ENCODE measurements around the gene SEMA3D.

DNA sequence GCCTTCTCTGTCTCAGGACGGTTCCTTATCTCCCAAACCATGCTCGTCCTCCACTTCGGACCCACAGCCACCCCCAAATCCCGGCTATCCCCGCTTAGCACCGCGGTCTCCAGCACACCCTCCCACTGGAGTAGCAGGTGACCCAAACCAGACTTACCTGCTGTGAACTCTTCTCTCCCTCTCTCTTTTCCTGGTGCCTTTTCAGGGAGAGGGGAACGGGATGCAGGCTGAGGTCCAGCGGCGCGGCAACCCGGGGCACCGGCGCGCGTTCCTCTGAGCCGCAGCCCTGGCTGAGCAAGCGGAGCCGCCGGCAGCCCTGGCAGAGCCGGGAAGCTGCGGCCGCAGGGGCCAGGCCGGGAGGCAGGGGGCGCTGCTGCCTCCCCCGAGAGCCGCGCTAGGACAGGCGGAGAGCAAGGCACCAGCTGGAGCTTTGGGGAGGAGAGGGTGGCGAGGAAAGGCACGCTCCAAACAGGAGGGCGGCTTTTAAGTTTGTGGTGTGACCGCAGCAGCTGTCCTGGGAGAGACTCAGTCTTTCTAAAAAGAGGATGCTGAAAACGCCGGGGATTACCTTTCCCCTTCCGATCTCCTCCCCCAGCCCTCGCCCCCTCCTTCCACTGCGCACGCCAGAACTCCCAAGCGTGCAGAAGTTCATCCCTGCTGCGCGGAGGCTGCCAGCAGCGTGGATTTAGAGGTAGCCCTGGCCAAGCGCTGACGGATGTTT lies at the start of gene SEMA3D:
- TF ChIP-seq CTCF (IDR thresholded peaks at IDR 0.05; ENCODE audit: insufficient read depth, low read depth, low read length), result peak; percentile 56
- TF ChIP-seq EZH2 (IDR thresholded peaks at IDR 0.05; ENCODE audit: insufficient read depth, low read length), result no peak
